Hepatocyte (in vitro differentiated cells): ENCODE results near the gene MIER1. TPM values are rescaled to one million over a fixed set of nuclear protein-coding genes. Genes with fewer than 3 reads are reported as not detected.

Experiments used
- DNase-seq: peaks from one replicate; pipeline ENCODE4 v3.0.0-alpha.2; 2016; ENCODE audit warnings: low spot score
- H2AFZ ChIP-seq: fragments of 200-600 bp; sonication (generic); 2 replicates; pipeline ENCODE4 v1.6.0; 2016; ENCODE audit warnings: antibody characterized with exemption, mild to moderate bottlenecking
- H3K27ac ChIP-seq: fragments of 200-600 bp; sonication (generic); 2 replicates; pipeline ENCODE4 v1.5.1; 2016; ENCODE audit warnings: mild to moderate bottlenecking
- H3K27me3 ChIP-seq: fragments of 200-600 bp; sonication (generic); 2 replicates; pipeline ENCODE4 v1.6.1; 2016
- H3K36me3 ChIP-seq: fragments of 200-600 bp; sonication (generic); replicated peaks from 2 replicates; pipeline ENCODE4 v1.5.1; 2016; ENCODE audit warnings: low read depth; ENCODE audit not compliant: insufficient read depth
- H3K4me1 ChIP-seq: fragments of 200-600 bp; sonication (generic); 2 replicates; pipeline ENCODE4 v1.5.1; 2016; ENCODE audit warnings: mild to moderate bottlenecking, moderate library complexity; ENCODE audit not compliant: insufficient read depth
- H3K4me2 ChIP-seq: fragments of 200-600 bp; sonication (generic); 2 replicates; pipeline ENCODE4 v1.6.0; 2016
- H3K4me3 ChIP-seq: fragments of 200-600 bp; sonication (generic); 2 replicates; pipeline ENCODE4 v1.5.1; 2016; ENCODE audit warnings: mild to moderate bottlenecking
- H3K79me2 ChIP-seq: fragments of 200-600 bp; sonication (generic); 2 replicates; pipeline ENCODE4 v1.6.0; 2017; ENCODE audit warnings: mild to moderate bottlenecking
- H3K9me2 ChIP-seq: fragments of 200-600 bp; sonication (generic); replicated peaks from 2 replicates; pipeline ENCODE4 v1.6.0; 2017; ENCODE audit warnings: mild to moderate bottlenecking; ENCODE audit not compliant: insufficient read depth
- H3K9me3 ChIP-seq: fragments of 200-600 bp; sonication (generic); 2 replicates; pipeline ENCODE4 v1.5.1; 2016; ENCODE audit warnings: low read depth, mild to moderate bottlenecking
- H4K20me1 ChIP-seq: fragments of 200-600 bp; sonication (generic); 2 replicates; pipeline ENCODE4 v1.6.0; 2016; ENCODE audit warnings: mild to moderate bottlenecking; ENCODE audit not compliant: insufficient read depth, poor library complexity, severe bottlenecking
- EZH2 ChIP-seq: fragments of 200-600 bp; sonication (generic); IDR thresholded peaks from 2 replicates; pipeline ENCODE4 v1.6.1; 2016; ENCODE audit warnings: antibody characterized with exemption, mild to moderate bottlenecking, borderline replicate concordance
- EZH2phosphoT487 ChIP-seq: fragments of 200-600 bp; sonication (generic); IDR thresholded peaks from one replicate; pipeline ENCODE4 v1.6.1; 2018; ENCODE audit warnings: antibody characterized with exemption, mild to moderate bottlenecking, low read depth, moderate library complexity; ENCODE audit not compliant: unreplicated experiment, severe bottlenecking
- WGBS: methylation state at CpG from one replicate; pipeline ENCODE4 v1.1.6; 2016; ENCODE audit warnings: low lambda C conversion rate; ENCODE audit errors: missing lambda C conversion rate; 5-methylcytosine and 5-hydroxymethylcytosine counted together
- polyA plus RNA-seq: library from polyadenylated mRNA; unstranded; fragments of >200 nt; fragmentation: Nextera tagmentation; extraction: Ambion mirVana; gene quantifications from 2 replicates; pipeline ENCODE4 v1.2.1, GENCODE V29; 2016
- total RNA-seq: library from RNA; depleted of rRNA; stranded (reverse); fragments of >200 nt; gene quantifications from 2 replicates; pipeline ENCODE4 v1.2.3, GENCODE V29; 2014
- TF ChIP-seq, protein P1 (sequence below): fragments of 200-600 bp; sonication (generic); IDR thresholded peaks from 2 replicates; pipeline ENCODE4 v1.5.1; 2016; ENCODE audit warnings: antibody characterized with exemption, mild to moderate bottlenecking; ENCODE audit not compliant: poor library complexity

Gene MIER1
- total and polyA plus RNA-seq, 2 experiments from 2014 or later, result 19.3 to 42.2 TPM

DNA sequence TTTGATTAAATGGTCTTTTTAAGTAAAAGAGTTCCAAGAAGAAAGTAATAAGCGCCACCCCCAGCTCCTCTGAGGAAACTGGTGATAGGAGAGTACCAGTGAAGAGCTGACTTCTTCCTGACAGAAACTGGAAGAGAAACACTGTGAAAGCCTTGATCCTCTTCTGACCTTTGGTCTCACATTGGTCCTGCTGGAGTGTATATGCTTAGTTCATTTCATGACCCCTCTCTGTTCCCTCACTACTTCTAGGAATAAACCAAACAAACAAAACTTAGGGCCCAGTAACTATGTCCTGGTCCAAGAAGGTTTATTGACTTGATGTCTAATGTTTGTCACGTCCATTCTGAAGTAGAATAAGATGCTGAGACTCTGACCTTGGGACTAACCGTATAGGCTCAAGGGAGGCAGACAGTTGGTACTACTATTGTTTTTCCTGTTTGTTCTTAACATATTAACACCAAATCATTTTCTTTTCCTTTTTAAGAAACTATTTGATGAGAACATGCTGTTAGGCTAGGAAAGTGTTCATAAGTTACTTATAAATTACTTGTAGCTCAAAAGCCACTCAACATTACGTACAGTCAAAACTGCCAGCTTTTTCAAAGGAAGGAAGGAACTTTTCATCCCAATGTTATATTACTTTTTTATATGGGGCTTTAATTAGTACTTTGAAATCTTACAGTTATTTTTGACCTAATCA, 57.9 kb downstream of the MIER1 start:
- no peaks in the 10 kb centered on the region for H4K20me1 ChIP-seq
- no peaks in the 10 kb centered on the region for H3K79me2 ChIP-seq
- H2AFZ ChIP-seq, result no peak overlapping the region
- H3K9me3 ChIP-seq, result no peaks in the 10 kb centered on the region
- no peaks in the 10 kb centered on the region for H3K9me2 ChIP-seq
- no peaks in the 10 kb centered on the region for H3K36me3 ChIP-seq
- DNase-seq, result no peak
- no peak overlapping the region for H3K27ac ChIP-seq
- WGBS, result 82% methylated on average over 4 of the region's 4 CpGs
- H3K4me3 ChIP-seq, result no peak overlapping the region
- no peaks in the 10 kb centered on the region for H3K27me3 ChIP-seq
- TF ChIP-seq EZH2phosphoT487 (no peak), EZH2 (no peak)
- TF ChIP-seq, protein P1, sequence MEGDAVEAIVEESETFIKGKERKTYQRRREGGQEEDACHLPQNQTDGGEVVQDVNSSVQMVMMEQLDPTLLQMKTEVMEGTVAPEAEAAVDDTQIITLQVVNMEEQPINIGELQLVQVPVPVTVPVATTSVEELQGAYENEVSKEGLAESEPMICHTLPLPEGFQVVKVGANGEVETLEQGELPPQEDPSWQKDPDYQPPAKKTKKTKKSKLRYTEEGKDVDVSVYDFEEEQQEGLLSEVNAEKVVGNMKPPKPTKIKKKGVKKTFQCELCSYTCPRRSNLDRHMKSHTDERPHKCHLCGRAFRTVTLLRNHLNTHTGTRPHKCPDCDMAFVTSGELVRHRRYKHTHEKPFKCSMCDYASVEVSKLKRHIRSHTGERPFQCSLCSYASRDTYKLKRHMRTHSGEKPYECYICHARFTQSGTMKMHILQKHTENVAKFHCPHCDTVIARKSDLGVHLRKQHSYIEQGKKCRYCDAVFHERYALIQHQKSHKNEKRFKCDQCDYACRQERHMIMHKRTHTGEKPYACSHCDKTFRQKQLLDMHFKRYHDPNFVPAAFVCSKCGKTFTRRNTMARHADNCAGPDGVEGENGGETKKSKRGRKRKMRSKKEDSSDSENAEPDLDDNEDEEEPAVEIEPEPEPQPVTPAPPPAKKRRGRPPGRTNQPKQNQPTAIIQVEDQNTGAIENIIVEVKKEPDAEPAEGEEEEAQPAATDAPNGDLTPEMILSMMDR, result no peak
- no peaks in the 10 kb centered on the region for H3K4me1 ChIP-seq
- H3K4me2 ChIP-seq, result no peak overlapping the region

DNA sequence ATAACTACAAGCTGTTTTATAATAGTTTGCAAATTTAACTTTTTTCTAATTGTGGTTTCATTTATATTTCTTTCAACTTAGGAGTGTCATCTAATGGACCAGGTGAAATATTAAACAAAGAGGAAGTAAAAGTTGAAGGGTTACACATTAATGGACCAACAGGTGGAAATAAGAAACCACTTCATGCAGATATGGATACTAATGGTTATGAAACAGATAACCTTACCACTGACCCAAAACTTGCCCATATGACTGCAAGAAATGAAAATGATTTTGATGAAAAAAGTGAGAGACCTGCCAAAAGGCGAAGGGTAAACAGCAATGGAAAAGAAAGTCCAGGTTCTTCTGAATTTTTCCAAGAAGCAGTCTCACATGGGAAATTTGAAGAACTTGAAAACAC, 59.7 kb downstream of the MIER1 start:
- Histone ChIP-seq H3K4me1 (no peaks in the 10 kb centered on the region), H3K9me2 (no peaks in the 10 kb centered on the region), H3K4me2 (no peak overlapping the region), H3K4me3 (no peak overlapping the region), H4K20me1 (no peaks in the 10 kb centered on the region), H3K79me2 (no peaks in the 10 kb centered on the region), H3K27ac (no peak overlapping the region), H2AFZ (no peak overlapping the region), H3K9me3 (no peaks in the 10 kb centered on the region), H3K36me3 (no peaks in the 10 kb centered on the region), H3K27me3 (no peaks in the 10 kb centered on the region)
- no peak for DNase-seq
- 86% methylated on average over 1 of the region's 1 CpG for WGBS
- TF ChIP-seq EZH2phosphoT487 (no peak), EZH2 (no peak)
- TF ChIP-seq, protein P1, result no peak

DNA sequence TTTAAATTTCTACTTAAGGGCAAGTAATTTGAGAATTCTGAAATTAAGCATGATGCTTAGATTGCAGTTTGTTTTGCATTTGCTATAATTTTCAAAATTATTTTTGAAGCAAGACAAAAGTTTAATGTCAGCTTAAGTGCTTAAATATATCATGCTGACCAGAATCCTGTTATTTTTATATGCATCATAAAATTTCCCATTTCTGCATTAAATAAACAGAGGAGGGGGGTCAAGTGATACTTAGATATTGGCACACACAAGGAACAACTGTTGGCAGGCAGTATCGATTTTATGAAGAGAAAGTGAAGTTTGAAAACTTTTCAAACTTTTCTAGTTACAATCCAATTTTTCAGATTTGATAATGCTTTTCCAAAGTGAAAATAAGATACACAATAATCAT, 61.0 kb downstream of the MIER1 start:
- H3K9me2 ChIP-seq, result no peaks in the 10 kb centered on the region
- DNase-seq, result no peak
- no peaks in the 10 kb centered on the region for H3K4me1 ChIP-seq
- 80% methylated on average over 1 of the region's 1 CpG for WGBS
- H3K4me2 ChIP-seq, result no peak overlapping the region
- no peak overlapping the region for H3K4me3 ChIP-seq
- H4K20me1 ChIP-seq, result no peaks in the 10 kb centered on the region
- no peaks in the 10 kb centered on the region for H3K36me3 ChIP-seq
- H3K27ac ChIP-seq, result no peak overlapping the region
- TF ChIP-seq, protein P1, result no peak
- no peak for TF ChIP-seq EZH2
- TF ChIP-seq EZH2phosphoT487, result no peak
- no peaks in the 10 kb centered on the region for H3K9me3 ChIP-seq
- H2AFZ ChIP-seq, result no peak overlapping the region
- no peaks in the 10 kb centered on the region for H3K79me2 ChIP-seq
- H3K27me3 ChIP-seq, result no peaks in the 10 kb centered on the region
